Keratinocyte (primary cell): ENCODE measurements around the gene C19orf25.

Source experiments
- EZH2 ChIP-seq: IDR thresholded peaks from one replicate; pipeline ENCODE4 v1.6.1; 2012; ENCODE audit warnings: inconsistent platforms, mild to moderate bottlenecking, low read length, moderate library complexity
- TF ChIP-seq, protein P1 (sequence below), 3 experiments: IDR thresholded peaks in 1 of 3; conservative IDR thresholded peaks in 1 of 3; optimal IDR thresholded peaks in 1 of 3; 2 replicates in 2 of 3; 3 replicates in 1 of 3; pipeline versions ENCODE3 to v1.5.1; 2011; ENCODE audit warnings: low read length in 3 of 3, mild to moderate bottlenecking in 3 of 3, moderate library complexity in 2 of 3, control low read depth in 1 of 3, inconsistent platforms in 1 of 3; ENCODE audit not compliant: insufficient read depth in 2 of 3; ENCODE audit errors: extremely low read depth in 1 of 3

DNA sequence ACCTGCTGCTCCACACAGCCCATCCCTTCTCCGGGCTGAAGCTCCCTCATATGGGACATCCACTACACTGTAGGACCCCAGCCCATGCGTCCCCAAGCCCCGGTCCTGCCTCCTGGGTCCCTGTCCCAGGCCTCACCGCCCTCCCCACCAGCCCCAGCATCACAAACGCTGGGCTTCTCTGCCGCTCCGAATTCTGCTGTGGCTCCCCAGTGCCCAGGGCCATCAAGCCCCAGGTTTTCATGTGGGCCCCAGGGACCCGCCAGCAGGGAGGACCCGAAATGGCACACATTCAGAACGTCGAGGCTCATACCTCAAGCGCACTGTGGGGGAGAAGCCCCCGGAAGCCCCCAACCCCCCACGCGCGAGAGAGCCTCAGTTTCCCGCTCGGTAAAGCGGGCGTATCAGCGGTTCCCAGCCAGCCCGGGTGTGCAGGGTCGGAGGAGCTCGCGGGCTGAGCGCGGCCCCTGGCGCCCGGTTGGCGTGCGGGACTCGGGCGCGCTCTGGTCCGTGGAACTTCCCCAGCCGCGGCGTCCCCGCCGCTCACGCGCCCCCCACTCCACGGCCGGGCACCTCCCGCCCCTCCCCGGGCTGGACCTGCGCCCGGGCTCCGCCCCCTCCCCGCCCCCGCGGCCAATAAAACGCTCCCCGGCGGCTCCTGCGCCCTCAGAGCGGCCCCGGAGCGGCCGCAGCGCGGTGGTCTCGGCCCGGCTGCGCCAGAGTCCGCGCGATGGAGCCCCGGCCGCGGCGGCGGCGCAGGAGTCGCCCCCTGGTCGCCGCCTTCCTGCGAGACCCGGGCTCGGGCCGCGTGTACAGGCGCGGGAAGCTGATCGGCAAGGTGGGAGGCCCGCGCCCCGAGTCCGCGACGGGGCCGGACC, 44.6 kb upstream of the C19orf25 start, which contains the start of gene PLK5:
- TF ChIP-seq, protein P1, sequence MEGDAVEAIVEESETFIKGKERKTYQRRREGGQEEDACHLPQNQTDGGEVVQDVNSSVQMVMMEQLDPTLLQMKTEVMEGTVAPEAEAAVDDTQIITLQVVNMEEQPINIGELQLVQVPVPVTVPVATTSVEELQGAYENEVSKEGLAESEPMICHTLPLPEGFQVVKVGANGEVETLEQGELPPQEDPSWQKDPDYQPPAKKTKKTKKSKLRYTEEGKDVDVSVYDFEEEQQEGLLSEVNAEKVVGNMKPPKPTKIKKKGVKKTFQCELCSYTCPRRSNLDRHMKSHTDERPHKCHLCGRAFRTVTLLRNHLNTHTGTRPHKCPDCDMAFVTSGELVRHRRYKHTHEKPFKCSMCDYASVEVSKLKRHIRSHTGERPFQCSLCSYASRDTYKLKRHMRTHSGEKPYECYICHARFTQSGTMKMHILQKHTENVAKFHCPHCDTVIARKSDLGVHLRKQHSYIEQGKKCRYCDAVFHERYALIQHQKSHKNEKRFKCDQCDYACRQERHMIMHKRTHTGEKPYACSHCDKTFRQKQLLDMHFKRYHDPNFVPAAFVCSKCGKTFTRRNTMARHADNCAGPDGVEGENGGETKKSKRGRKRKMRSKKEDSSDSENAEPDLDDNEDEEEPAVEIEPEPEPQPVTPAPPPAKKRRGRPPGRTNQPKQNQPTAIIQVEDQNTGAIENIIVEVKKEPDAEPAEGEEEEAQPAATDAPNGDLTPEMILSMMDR (optimal IDR thresholded peaks at IDR 0.05 in 1 of 3, IDR thresholded peaks at IDR 0.05 in 1 of 3, conservative IDR thresholded peaks at IDR 0.05 in 1 of 3; ENCODE audit: extremely low read depth in 1 of 3, insufficient read depth in 2 of 3, low read length in 3 of 3) = no peak
- TF ChIP-seq EZH2 = peak; percentile 45
